Endodermal cell (in vitro differentiated cells): ENCODE data around the gene SCN9A. TPM values are rescaled to one million over a fixed set of nuclear protein-coding genes. Genes with fewer than 3 reads are reported as not detected.

Source experiments
- DNase-seq: peaks from one replicate; pipeline ENCODE4 v3.0.0-alpha.2; 2017
- H3K27ac ChIP-seq: 2 replicates; pipeline ENCODE4 v1.5.1; 2013; ENCODE audit warnings: mild to moderate bottlenecking, low read depth, low read length, moderate library complexity
- H3K27me3 ChIP-seq: 2 replicates; pipeline ENCODE4 v1.6.1; 2013; ENCODE audit warnings: mild to moderate bottlenecking, low read length, moderate library complexity; ENCODE audit not compliant: insufficient read depth, control insufficient read depth, poor library complexity, severe bottlenecking
- H3K36me3 ChIP-seq: 2 replicates; pipeline ENCODE4 v1.7.0; 2013; ENCODE audit warnings: mild to moderate bottlenecking, low read length, moderate library complexity; ENCODE audit not compliant: control insufficient read depth, insufficient read depth
- H3K4me1 ChIP-seq: one replicate; pipeline ENCODE4 v1.7.0; 2013; ENCODE audit warnings: low read length; ENCODE audit not compliant: control insufficient read depth, insufficient read depth
- H3K4me3 ChIP-seq: 2 replicates; pipeline ENCODE4 v1.5.1; 2013; ENCODE audit warnings: mild to moderate bottlenecking, low read length, moderate library complexity
- H3K9ac ChIP-seq: 2 replicates; pipeline ENCODE4 v1.6.1; 2013; ENCODE audit warnings: mild to moderate bottlenecking, low read length, moderate library complexity; ENCODE audit not compliant: poor library complexity, severe bottlenecking; ENCODE audit errors: extremely low read depth
- H3K9me3 ChIP-seq: 2 replicates; pipeline ENCODE4 v1.6.1; 2013; ENCODE audit warnings: mild to moderate bottlenecking, low read length, moderate library complexity; ENCODE audit not compliant: control insufficient read depth
- H3K27ac Mint-ChIP-seq: 2 replicates; pipeline ENCODE4 v1.8.0; 2020; ENCODE audit warnings: mixed read lengths
- H3K27me3 Mint-ChIP-seq: 2 replicates; pipeline ENCODE4 v1.8.0; 2021; ENCODE audit warnings: mild to moderate bottlenecking, mixed read lengths; ENCODE audit not compliant: insufficient read depth
- H3K36me3 Mint-ChIP-seq: 2 replicates; pipeline ENCODE4 v1.8.0; 2020; ENCODE audit warnings: low read depth, mixed read lengths
- H3K4me1 Mint-ChIP-seq: 2 replicates; pipeline ENCODE4 v1.8.0; 2020; ENCODE audit warnings: mixed read lengths
- H3K4me3 Mint-ChIP-seq: 2 replicates; pipeline ENCODE4 v1.8.0; 2020; ENCODE audit warnings: mild to moderate bottlenecking, moderate library complexity, mixed read lengths
- H3K9me3 Mint-ChIP-seq: 2 replicates; pipeline ENCODE4 v1.8.0; 2020; ENCODE audit warnings: mild to moderate bottlenecking, mixed read lengths
- CTCF ChIP-seq: fragments of 200-600 bp; sonication (generic); conservative IDR thresholded peaks from 2 replicates; pipeline ENCODE4 v1.5.0; 2021; ENCODE audit warnings: antibody characterized with exemption, mild to moderate bottlenecking
- WGBS, 2 experiments: methylation state at CpG; one replicate each; pipeline versions ENCODE4 v1.1.5 to v1.1.7; 2013; ENCODE audit warnings: missing lambda C conversion rate in 2 of 2, mixed read lengths in 1 of 2; ENCODE audit not compliant: insufficient coverage in 1 of 2, insufficient read length in 1 of 2; 5-methylcytosine and 5-hydroxymethylcytosine counted together
- total RNA-seq, 2 donors: library from RNA; stranded (reverse); fragmentation: NEBNext Ultra II Directional in 1 of 2; extraction: Animal tissue kit (Norgen Biotek cat#: 25700) in 1 of 2; gene quantifications; 2 replicates in 1 of 2; 3 replicates in 1 of 2; pipeline ENCODE4 v1.2.1, GENCODE V29; 2021

Gene SCN9A
- total RNA-seq, 2 donors from 2014 or later = 0.13 to 0.35 TPM

GRCh38 chr2:166394245-166394644, 18.5 kb upstream of the SCN9A start:
- TF ChIP-seq CTCF = no peak
- no peaks in the 10 kb centered on the region for H3K4me1 ChIP-seq
- H3K27ac Mint-ChIP-seq = no peak overlapping the region
- H3K4me3 Mint-ChIP-seq = no peak overlapping the region
- H3K27me3 ChIP-seq = no peaks in the 10 kb centered on the region
- no peaks in the 10 kb centered on the region for H3K36me3 Mint-ChIP-seq
- H3K36me3 ChIP-seq = no peaks in the 10 kb centered on the region
- no peak for DNase-seq
- no peaks in the 10 kb centered on the region for H3K9me3 ChIP-seq
- H3K9me3 Mint-ChIP-seq = no peaks in the 10 kb centered on the region
- H3K4me3 ChIP-seq = no peak overlapping the region
- no peak overlapping the region for H3K9ac ChIP-seq
- H3K4me1 Mint-ChIP-seq = no peaks in the 10 kb centered on the region
- 97% methylated on average over 1 of the region's 1 CpG; no CpG with 5 or more reads in 1 of the 2 experiments for WGBS, 2 experiments
- no peak overlapping the region for H3K27ac ChIP-seq
- no peaks in the 10 kb centered on the region for H3K27me3 Mint-ChIP-seq

DNA sequence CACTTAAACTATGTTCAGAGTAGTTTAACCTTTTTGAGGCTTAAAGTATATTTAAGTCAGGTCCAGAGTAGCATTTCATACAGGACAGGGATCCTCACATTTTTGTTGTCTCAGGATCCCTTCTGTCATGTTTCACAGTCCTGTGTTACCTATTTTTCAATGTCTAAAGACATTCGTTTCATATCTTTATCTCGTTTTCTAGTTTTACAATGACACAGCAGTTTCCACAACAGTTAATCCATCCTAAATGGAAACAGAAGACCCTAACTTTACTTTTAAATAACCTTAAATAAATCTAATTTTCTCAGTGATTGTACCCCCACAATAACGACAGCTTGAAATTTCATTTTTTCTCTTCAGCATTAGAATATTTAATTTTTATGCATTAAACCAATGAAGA, 17.3 kb upstream of the SCN9A start:
- no peaks in the 10 kb centered on the region for H3K27me3 ChIP-seq
- WGBS, 2 experiments = 81 to 87% methylated on average over 2 to 3 of the region's 3 CpGs
- Mint-ChIP-seq H3K27me3 (no peaks in the 10 kb centered on the region), H3K4me3 (no peak overlapping the region), H3K36me3 (no peaks in the 10 kb centered on the region), H3K27ac (no peak overlapping the region), H3K9me3 (no peaks in the 10 kb centered on the region), H3K4me1 (no peaks in the 10 kb centered on the region)
- no peaks in the 10 kb centered on the region for H3K9me3 ChIP-seq
- H3K9ac ChIP-seq = no peak overlapping the region
- TF ChIP-seq CTCF = no peak
- no peak overlapping the region for H3K27ac ChIP-seq
- DNase-seq = no peak
- H3K4me1 ChIP-seq = no peaks in the 10 kb centered on the region
- no peaks in the 10 kb centered on the region for H3K36me3 ChIP-seq
- no peak overlapping the region for H3K4me3 ChIP-seq

DNA sequence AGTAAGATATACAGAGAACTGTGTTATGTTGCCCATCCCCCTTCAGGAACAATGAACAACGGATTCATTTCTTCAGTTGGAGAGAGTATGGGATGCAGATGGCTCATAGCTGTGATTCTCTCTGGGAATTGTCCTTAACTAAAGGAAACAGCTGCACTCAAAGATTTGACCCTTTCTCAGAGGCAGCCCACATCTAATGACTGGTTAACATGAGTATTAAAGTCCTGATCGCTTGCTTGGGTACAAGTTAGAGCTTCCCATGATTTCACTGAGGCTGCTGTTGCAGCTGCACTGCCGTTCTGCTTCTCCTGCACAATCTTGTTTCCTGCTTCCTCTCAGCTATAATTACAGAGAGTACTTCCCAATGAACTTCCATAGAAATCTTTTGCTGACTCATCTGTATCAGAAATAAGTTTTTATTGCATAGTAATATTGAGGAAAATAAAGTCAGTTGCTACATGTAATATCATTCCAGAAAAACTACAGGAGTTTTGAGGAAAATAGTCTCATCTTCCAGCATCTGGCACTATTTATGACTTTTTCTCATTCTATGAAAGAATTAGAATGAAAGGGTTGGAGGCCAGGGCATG, 12.8 kb upstream of the SCN9A start:
- Mint-ChIP-seq H3K4me3 (no peak overlapping the region), H3K27ac (no peak overlapping the region), H3K9me3 (no peaks in the 10 kb centered on the region), H3K27me3 (no peaks in the 10 kb centered on the region), H3K4me1 (no peaks in the 10 kb centered on the region), H3K36me3 (no peaks in the 10 kb centered on the region)
- Histone ChIP-seq H3K27ac (no peak overlapping the region), H3K4me3 (no peak overlapping the region), H3K4me1 (no peaks in the 10 kb centered on the region), H3K36me3 (no peaks in the 10 kb centered on the region), H3K27me3 (no peaks in the 10 kb centered on the region), H3K9me3 (no peaks in the 10 kb centered on the region), H3K9ac (no peak overlapping the region)
- TF ChIP-seq CTCF = no peak
- 81 to 86% methylated on average over 3 of the region's 3 CpGs for WGBS, 2 experiments
- no peak for DNase-seq
